Mammary epithelial cell (primary cell): Measurements from ENCODE around the gene PPP1R9A.

Experiments
- CTCF ChIP-seq, 2 donors: IDR thresholded peaks in 1 of 2; conservative IDR thresholded peaks in 1 of 2; 2 replicates each; pipeline ENCODE4 v1.5.1; 2011 to 2012; ENCODE audit warnings: inconsistent platforms in 2 of 2, low read length in 2 of 2, mild to moderate bottlenecking in 2 of 2, control low read depth in 1 of 2, low read depth in 1 of 2; ENCODE audit not compliant: insufficient read depth in 1 of 2; ENCODE audit errors: extremely low read depth in 1 of 2
- EZH2 ChIP-seq: IDR thresholded peaks from 2 replicates; pipeline ENCODE4 v1.6.1; 2012; ENCODE audit warnings: low read length, inconsistent platforms, borderline replicate concordance

- TF ChIP-seq EZH2 (no peak), CTCF (conservative IDR thresholded peaks at IDR 0.05 in 1 of 2, IDR thresholded peaks at IDR 0.05 in 1 of 2; ENCODE audit: extremely low read depth in 1 of 2, insufficient read depth in 1 of 2, low read depth in 1 of 2, low read length in 2 of 2) (no peak)
Measured at GRCh38 chr7:95311389-95311788, 404.0 kb downstream of the PPP1R9A start.
